Calu3 (cell line): ENCODE results near the gene RAB3IL1. TPM values are rescaled to one million over a fixed set of nuclear protein-coding genes. Genes with fewer than 3 reads are reported as not detected.

Experiments used
- BruUV-seq: library from RNA; stranded (reverse); fragments of 400-500 nt; replicated peaks from 2 replicates; lab custom pipeline; 2021; lab: Mats Ljungman, UMichigan
- CTCF ChIA-PET: fragments of 300-600 bp; sonication (Branson Sonifier 250); formaldehyde crosslinking; loops from one replicate; lab custom pipeline; 2022; ENCODE audit warnings: antibody characterized with exemption; lab: Charles Lee
- DNase-seq: peaks from one replicate; pipeline ENCODE4 v3.0.0; 2022
- H3K27ac Mint-ChIP-seq: one replicate; pipeline ENCODE4 v1.8.0; 2022; ENCODE audit warnings: mixed read lengths; ENCODE audit not compliant: unreplicated experiment
- H3K27me3 Mint-ChIP-seq: one replicate; pipeline ENCODE4 v1.8.0; 2022; ENCODE audit warnings: mixed read lengths; ENCODE audit not compliant: unreplicated experiment
- H3K36me3 Mint-ChIP-seq: one replicate; pipeline ENCODE4 v1.8.0; 2022; ENCODE audit warnings: mild to moderate bottlenecking, moderate library complexity, mixed read lengths; ENCODE audit not compliant: insufficient read depth, unreplicated experiment
- H3K4me1 Mint-ChIP-seq: one replicate; pipeline ENCODE4 v1.8.0; 2022; ENCODE audit warnings: mild to moderate bottlenecking, low read depth, mixed read lengths; ENCODE audit not compliant: unreplicated experiment
- H3K4me3 Mint-ChIP-seq: one replicate; pipeline ENCODE4 v1.8.0; 2022; ENCODE audit warnings: mild to moderate bottlenecking, low read depth, moderate library complexity, mixed read lengths; ENCODE audit not compliant: unreplicated experiment
- H3K9me3 Mint-ChIP-seq: one replicate; pipeline ENCODE4 v1.8.0; 2022; ENCODE audit warnings: low read depth, mixed read lengths; ENCODE audit not compliant: unreplicated experiment
- intact Hi-C: fragments of 100-400 bp; cut with micrococcal nuclease; formaldehyde crosslinking; loops from one replicate; pipeline ENCODE4 v1.10.0; 2022; ENCODE audit not compliant: unreplicated experiment
- microRNA-seq: library from miRNA; unstranded; fragments of <30 nt; microRNA quantifications from one replicate; pipeline ENCODE4 v1.2.0, GENCODE V29; 2022
- total RNA-seq: library from RNA; stranded (reverse); gene quantifications from 2 replicates; pipeline ENCODE4 v1.2.3, GENCODE V29; 2022
- TF ChIP-seq, protein P1 (sequence below): fragments of 200-600 bp; IDR thresholded peaks from one replicate; pipeline ENCODE4 v1.8.0; 2022; ENCODE audit warnings: antibody characterized with exemption; ENCODE audit not compliant: unreplicated experiment

RAB3IL1 gene
- total RNA-seq, 1 experiment from 2014 or later, result 0.76 TPM

DNA sequence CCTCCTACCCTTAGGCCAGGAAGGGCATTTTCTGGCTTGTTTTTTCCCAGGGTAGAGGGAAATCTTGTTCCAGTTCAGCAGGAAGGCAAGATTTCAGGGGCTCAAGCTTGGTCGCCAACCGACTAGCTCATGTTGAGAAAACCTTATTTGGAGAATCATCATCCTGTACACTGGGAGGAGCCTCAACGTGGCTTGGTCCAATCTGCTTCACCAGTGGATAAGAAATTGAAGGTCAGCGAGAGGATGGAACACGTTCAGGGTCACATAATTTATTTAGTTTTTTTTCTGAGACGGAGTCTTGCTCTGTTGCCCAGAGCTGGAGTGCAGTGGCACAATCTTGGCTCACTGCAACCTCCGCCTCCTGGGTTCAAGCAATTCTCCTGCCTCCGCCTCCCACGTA is 68.7 kb downstream of the RAB3IL1 start:
- no peaks in the 10 kb centered on the region for H3K27me3 Mint-ChIP-seq
- no peaks in the 10 kb centered on the region for H3K4me1 Mint-ChIP-seq
- H3K9me3 Mint-ChIP-seq, result no peaks in the 10 kb centered on the region
- H3K27ac Mint-ChIP-seq, result no peak overlapping the region
- CTCF ChIA-PET, result interaction anchor here (0.6 kb wide), 1 partner anchor 51 kb away, joined by 3 read pairs; no protein-coding TSS in a partner anchor
- no peak for DNase-seq
- no TSS peak for BruUV-seq
- no peaks in the 10 kb centered on the region for H3K36me3 Mint-ChIP-seq
- TF ChIP-seq, protein P1, sequence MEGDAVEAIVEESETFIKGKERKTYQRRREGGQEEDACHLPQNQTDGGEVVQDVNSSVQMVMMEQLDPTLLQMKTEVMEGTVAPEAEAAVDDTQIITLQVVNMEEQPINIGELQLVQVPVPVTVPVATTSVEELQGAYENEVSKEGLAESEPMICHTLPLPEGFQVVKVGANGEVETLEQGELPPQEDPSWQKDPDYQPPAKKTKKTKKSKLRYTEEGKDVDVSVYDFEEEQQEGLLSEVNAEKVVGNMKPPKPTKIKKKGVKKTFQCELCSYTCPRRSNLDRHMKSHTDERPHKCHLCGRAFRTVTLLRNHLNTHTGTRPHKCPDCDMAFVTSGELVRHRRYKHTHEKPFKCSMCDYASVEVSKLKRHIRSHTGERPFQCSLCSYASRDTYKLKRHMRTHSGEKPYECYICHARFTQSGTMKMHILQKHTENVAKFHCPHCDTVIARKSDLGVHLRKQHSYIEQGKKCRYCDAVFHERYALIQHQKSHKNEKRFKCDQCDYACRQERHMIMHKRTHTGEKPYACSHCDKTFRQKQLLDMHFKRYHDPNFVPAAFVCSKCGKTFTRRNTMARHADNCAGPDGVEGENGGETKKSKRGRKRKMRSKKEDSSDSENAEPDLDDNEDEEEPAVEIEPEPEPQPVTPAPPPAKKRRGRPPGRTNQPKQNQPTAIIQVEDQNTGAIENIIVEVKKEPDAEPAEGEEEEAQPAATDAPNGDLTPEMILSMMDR, result no peak
- H3K4me3 Mint-ChIP-seq, result no peak overlapping the region
- intact Hi-C loops, result no loop called here

- H3K27me3 Mint-ChIP-seq, result no peaks in the 10 kb centered on the region
- no peak overlapping the region for H3K27ac Mint-ChIP-seq
- TF ChIP-seq, protein P1, result no peak
- no peak for DNase-seq
- H3K36me3 Mint-ChIP-seq, result no peaks in the 10 kb centered on the region
- H3K9me3 Mint-ChIP-seq, result no peaks in the 10 kb centered on the region
- BruUV-seq, result no TSS peak
- CTCF ChIA-PET, result interaction anchor here (0.6 kb wide), 1 partner anchor 50 kb away, joined by 3 read pairs; no protein-coding TSS in a partner anchor
- no peaks in the 10 kb centered on the region for H3K4me1 Mint-ChIP-seq
- intact Hi-C loops, result no loop called here
- H3K4me3 Mint-ChIP-seq, result no peak overlapping the region
Observed at GRCh38 chr11:61847914-61848581, 69.3 kb downstream of the RAB3IL1 start.

Small RNA genes lying within 50 kb of the gene (microRNA-seq; reads per million reads assigned to microRNA genes)
- gene MIR6746, result not detected

Other genes with a start within 250 kb of the RAB3IL1 start
- gene DAGLA, start 237.2 kb downstream of the RAB3IL1 start, total RNA-seq, result 7.5 and 9.0 TPM in 2 replicates
- 91.4 and 139 TPM in 2 replicates for gene MYRF, start 164.9 kb downstream of the RAB3IL1 start, total RNA-seq
- gene TMEM258, start 125.0 kb downstream of the RAB3IL1 start, total RNA-seq, result 140 and 146 TPM in 2 replicates
- 72.4 TPM in 2 replicates for gene FEN1, start 124.7 kb downstream of the RAB3IL1 start, total RNA-seq
- 55.6 and 74.1 TPM in 2 replicates for gene FADS1, start 100.6 kb downstream of the RAB3IL1 start, total RNA-seq
- 8.5 and 19.2 TPM in 2 replicates for gene FADS2, start 89.3 kb downstream of the RAB3IL1 start, total RNA-seq
- gene FADS3, start 26.0 kb downstream of the RAB3IL1 start, total RNA-seq, result 19.7 and 20.5 TPM in 2 replicates
- 0.78 and 1.1 TPM in 2 replicates for gene BEST1, start 32.8 kb upstream of the RAB3IL1 start, total RNA-seq
- gene FTH1, start 50.1 kb upstream of the RAB3IL1 start, total RNA-seq, result 1,555 and 1,627 TPM in 2 replicates
- gene INCENP, start 206.4 kb upstream of the RAB3IL1 start, total RNA-seq, result 94.3 and 115 TPM in 2 replicates